HG03045 (cell line): ENCODE measurements around the gene SLC39A9.
"Not testable (repeated sequence)": the region's sequence is repeated elsewhere in the genome, so short reads cannot be mapped to it uniquely, and the experiment has no call there.

Experiments used
- ATAC-seq: cut with Tn5 transposase; IDR thresholded peaks from one replicate; pipeline ENCODE4 v1.9.1; 2021; ENCODE audit warnings: mild to moderate bottlenecking, moderate library complexity; ENCODE audit not compliant: unreplicated experiment

SLC39A9 gene

DNA sequence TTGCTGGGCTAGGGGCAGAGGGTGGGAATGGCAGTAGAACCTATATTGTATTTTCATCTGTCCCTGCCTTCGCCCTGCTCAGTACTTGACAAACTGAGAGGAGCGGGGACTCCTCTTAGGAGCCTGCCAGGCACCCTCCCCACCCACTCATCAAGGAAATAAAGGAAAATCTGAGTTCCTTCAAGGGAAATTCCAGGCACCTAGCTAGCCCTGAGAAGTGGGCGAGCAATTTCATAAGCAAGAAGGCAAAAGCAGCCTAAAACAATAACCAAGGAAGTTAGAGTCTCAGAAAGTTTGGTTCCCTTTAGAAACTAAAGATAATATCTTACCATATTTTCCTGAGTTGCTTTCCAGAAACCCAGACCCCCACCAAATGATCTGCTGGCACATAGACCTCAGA, 75.5 kb downstream of the SLC39A9 start:
- no peak for ATAC-seq

DNA sequence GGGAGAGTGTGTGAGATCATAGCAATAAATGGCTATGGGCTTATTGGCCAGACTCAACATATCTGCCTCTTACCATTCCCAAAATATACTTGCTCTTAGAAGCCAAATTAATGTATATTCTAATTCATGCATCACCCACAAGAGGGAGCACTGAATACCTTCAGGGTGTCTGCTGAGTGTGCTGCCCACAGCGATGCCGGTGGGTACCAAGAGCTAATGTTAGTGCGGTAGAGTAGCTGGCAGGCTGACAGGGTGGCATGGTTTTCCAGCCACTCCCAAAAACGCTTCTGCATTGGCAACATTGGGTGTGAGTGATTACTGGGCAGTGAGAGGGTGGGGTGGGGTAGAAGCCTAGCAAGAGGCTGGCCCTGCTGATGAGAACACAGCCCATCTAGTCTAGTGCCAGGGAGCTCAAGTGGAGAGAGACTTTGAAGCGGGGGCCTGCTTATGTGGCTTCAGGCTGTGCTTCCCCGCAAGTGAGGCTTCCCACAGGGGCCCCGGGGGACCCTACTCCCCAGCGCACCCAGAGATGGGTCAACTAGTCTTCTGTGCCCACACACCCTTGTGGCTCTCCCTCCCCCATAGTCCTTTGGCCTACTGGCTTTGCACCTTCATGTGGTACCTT, 76.8 kb downstream of the SLC39A9 start:
- ATAC-seq = no peak

DNA sequence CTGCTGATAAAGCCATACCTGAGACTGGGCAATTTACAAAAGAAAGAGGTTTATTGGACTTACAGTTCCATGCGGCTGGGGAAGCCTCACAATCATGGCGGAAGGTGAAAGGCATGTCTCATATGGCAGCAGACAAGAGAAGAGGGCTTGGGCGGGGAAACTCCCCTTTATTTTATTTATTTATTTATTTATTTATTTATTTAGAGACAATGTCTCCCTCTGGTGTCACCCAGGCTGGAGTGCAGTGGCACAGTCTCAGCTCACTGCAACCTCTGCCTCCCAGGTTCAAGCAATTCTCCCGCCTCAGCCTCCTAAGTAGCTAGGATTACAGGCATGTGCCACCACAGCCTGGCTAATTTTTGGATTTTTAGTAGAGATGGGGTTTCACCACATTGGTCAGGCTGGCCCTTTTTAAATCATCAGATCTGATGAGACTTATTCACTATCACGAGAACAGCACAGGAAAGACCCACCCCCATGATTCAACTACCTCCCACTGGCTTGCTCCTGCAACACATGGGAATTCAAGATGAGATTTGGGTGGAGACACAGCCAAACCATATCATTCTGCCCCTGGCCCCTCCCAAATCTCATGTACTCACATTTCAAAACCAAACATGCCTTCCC, 78.4 kb downstream of the SLC39A9 start:
- not testable (repeated sequence) for ATAC-seq

DNA sequence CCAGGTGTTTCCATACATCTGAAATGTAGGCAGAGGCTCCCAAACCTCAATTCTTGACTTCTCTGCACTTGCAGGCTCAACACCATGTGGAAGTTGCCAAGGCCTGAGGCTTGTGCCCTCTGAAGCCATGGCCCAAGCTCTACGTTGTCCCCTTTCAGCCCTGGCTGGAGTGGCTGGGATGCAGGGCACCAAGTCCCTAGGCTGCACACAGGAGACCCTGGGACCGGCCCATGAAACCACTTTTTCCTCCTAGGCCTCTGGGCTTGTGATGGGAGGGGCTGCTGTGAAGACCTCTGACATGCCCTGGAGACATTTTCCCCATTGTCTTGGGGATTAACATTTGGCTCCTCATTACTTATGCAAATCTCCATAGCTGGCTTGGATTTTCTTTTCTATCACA, 79.6 kb downstream of the SLC39A9 start:
- ATAC-seq = not testable (repeated sequence)

DNA sequence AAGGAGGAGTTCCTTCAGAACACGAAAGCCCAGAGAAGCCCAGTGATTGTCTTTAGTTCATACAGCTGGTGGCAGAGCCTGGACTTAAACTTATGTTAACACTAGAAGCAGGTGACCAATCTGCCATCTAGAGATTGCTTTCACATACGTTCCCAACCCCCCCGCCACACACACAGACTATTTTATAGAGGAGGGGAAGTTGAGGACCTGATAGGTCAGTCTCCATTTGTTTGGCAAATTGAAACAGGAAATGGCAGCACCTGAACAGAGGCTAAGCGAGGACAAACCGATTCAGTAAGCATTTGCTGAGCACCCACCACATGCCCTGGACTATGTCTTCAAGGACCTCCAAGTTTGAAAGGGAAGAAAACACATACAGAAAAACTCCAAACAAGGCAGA, 81.2 kb downstream of the SLC39A9 start:
- no peak for ATAC-seq

DNA sequence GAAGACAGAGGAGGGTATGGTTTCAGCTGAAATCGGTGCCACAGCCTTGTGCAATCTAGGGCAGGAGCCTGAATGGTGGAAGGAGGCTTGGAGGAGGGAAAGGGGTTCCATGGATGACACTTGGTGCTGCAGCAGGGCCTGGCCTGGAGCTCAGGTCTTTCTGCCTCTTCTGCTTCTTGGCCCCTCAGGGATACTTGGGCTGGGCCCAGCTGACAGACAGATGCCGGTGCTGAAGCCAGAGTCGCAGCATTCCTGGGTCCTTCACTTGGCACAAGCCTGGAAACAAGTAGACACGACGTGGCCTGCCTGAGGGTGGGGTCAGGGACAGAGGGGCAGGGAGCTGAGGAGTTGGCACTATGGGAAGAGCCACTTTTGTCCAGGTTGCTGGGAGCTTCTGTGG, 81.6 kb downstream of the SLC39A9 start:
- ATAC-seq = no peak

DNA sequence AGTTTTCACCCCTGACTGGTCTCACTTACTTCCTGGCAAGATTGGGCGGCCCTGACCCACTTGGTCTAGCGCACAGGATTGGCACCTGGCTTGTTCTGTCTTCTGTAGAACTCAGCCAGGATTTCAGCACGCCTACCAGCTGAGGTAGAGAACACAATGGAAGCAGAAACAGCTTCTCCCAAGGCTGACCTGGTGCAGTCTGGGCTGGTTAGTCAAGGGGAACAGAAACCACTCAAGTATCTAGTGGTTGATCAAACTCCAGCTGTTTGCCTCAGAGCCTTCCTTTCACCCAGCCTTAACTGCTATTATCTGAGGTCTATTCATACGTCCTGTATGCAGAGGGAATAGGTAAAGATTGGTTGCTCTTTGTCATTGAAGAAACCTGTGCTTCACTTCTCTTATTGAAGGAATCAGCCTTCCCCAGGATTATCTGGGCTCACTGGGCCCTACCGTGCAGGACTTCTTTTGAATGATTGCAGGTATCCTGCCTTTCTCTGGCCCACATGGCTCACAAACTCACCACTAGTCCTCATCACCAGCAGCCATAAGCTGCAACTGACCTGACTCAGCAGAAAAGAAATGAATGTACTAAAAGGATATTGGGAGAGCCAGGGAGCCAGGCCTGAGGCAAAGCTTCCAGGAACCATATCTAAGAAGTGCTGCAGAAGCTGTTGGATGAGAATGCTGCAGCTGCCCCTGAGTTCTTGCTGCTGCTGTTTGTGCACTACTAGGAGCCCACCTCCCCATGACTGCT, 83.5 kb downstream of the SLC39A9 start:
- ATAC-seq = peak; percentile 85

DNA sequence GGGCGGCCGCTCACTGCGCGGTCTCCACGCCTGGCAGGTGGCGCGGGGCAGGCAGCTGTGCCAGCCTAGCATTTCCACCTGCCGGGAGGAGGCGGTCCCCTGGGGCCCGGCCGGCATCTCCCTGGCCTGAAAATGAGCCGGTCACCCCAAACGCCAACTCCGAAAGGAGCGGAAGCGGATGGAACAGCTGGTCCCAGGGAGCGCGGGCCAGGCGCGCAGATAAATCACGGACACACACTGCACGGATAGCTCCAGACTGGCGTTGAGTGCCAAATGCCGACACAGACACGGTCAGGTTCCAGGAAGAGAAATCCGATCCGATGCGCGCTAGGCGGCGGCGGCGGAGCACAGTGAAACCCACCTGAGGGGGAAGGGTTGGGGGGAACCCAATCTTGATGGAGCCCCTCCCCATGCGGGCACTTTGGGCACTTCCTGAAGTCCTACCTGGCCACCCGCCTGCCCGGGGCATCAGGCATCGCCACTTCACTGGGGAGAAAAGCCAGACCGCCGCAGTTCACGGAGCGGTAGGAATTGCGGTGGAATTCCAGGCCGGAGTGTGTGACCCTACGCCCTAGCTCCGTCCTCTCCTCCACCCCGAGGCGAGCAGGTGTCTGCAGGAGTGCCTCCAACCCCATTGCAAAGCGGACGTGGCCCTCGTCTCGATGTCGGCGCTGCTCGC, 85.4 kb downstream of the SLC39A9 start:
- no peak for ATAC-seq

DNA sequence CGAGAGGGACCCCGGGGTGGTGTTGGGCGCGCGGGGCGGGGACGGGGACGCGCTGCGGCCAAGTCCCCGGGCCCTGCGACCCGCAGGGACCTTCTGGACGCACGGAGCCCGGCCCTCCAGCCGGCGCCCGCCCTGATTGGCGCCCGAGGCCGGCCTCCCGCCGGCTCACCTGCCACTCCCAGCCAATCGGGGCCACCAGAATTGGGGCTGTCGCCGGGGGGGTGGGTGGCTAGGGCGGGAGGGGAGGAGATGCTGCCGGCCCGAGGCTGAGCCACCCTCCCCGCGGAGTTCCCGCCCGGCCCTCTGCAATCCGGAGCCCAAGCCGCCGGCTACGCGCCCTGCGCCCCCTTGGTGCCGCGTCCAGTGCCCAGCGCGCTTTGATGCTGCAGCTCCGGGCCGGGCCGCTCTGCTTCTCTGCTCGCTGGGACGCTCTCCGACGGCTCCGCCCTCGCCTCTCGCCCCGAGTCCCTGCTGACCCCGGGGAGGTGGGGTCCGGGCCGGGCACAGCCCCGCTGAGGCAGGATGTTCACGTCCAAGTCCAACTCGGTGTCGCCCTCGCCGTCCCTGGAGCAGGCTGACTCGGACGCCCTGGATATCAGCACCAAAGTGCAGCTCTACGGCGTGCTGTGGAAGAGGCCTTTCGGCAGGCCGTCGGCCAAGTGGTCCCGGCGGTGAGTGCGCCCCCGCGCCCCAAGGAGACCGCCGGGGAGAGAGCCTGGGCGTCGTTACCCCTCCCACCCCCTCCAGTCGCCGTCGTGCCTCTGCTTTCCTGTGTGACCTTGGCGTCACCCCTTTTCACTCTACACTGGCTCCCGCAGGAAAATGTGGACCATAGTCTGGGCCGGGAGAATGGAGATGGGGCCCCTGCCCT, 86.2 kb downstream of the SLC39A9 start, which contains the start of gene PLEKHD1:
Gene PLEKHD1, plus strand, starts transcription at position 285 of the 871 bp plus-strand sequence. Its CDS starts 238 bp downstream, at position 523.
- ATAC-seq = no peak

DNA sequence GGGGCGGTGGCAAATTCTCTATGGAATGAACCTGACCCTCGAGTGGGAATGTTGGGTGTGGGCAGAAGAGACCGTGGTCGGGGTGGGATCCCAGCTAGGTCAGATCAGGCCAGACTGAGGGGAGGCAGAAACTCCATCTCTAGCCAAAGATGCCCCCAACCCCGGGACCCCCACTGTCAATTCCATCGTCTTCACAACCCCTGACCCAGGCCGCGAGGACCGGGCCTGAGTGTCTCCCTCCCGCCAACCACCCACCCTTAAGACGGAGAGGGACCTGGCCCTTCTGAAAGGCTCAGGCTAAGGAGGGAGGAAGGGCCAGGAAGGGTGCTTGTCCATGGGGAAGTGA, 86.8 kb downstream of the SLC39A9 start:
- ATAC-seq = no peak

DNA sequence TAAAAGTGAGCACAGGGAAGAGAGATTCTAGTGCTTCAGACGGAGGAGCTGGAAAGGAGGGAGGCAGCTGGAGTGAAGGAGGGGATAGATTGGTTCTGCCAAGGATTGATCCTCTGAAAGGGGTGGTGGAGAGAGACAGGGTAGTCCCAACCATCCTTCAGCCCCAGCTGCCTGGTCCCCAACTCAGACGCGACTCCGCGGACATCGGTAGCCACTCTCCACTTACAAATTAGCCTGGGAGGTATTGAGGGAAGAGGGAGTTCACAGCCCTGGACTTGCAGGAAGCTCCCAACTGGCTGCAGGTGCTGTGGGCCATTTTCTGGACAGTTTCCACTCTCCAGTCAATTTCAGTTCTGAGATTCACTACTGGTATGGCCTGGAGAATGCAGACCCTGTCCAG, 87.2 kb downstream of the SLC39A9 start:
- ATAC-seq = no peak

DNA sequence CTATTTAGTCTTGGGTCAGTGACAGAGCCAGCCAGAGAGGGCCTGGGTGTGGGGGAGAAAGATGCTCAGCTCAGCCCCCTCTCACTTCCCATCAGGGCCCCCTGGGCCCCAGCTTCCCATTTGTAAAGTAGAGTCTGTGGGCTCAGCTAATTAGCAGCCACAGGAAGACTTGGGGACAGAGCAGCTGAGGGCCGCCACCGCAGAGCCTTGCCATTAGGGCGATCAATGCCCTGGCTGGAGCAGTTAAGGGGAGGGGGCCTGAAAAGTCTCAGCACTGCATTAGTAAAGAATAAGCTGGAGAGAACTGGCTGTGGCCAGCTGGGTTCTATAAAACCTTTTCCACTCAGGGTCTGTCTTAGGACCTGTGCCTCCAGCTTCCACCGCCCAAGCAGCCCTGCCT, 88.7 kb downstream of the SLC39A9 start:
- no peak for ATAC-seq

DNA sequence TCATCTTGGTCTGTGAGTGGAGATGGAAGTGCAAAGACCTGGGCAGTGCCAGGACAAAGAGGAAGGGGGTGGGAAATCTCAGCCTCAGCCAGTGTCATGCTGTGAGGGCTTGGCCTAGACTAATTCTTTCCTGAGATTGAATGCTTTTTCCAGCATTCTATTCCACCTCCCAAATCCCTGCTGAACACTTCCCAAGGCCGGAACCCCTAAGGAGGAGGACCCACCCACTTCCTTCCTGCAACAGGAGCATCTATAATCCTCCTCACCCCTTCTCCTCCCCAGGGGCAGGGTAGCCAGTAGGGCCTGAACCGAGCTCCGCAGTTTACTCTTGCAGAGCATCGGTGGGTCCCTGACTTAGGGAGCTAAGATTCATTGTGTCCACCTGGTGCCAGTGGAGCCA, 89.3 kb downstream of the SLC39A9 start:
- ATAC-seq = no peak

DNA sequence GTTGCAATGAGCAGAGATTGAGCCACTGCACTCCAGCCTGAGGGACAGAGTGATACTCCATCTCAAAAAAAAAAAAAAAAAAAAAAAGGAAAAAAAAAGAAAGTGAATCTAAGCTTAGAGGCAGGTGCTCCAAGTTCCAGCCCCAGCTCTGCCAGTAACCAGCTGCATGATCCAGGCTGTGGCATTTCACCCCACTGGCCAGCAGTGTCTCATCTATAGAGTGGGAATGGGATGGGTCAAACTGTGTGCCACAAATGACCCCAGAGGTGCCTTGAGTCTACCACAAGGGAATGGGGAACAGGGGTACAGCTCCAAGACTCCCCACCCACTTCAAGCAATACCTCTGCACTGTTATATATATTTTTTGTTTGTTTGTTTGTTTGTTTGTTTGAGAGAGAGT, 91.0 kb downstream of the SLC39A9 start:
- no peak for ATAC-seq

DNA sequence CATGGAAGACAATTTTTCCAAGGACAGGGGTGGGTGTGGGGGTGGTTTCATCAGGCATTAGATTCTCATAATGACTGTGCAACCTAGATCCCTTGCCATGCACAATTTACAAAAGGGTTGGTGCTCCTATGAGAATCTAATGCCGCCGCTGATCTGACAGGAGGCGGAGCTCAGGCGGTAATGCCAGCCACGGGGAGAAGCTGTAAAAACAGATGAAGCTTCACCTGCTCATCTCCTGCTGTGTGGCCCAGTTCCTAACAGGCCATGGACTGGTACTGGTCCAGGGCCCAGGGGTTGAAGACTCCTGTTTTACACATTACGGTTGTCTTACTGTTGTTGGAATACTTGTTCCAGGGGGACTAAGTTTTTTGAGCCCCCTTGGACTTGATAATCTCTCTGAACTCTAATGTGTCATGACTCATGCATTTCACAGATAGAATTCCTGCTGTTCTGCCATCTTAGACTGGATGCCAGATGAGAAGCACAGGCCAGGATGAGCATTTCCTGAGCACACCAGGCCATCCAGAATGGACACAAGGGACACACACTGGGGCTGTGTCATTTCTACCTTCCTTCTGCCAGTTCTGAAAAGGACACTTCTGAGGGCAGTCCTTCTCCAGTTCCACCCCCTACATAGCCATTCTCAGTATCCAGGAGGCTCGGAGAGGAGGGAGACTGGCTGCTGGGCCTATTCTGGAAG, 91.9 kb downstream of the SLC39A9 start:
- ATAC-seq = no peak

DNA sequence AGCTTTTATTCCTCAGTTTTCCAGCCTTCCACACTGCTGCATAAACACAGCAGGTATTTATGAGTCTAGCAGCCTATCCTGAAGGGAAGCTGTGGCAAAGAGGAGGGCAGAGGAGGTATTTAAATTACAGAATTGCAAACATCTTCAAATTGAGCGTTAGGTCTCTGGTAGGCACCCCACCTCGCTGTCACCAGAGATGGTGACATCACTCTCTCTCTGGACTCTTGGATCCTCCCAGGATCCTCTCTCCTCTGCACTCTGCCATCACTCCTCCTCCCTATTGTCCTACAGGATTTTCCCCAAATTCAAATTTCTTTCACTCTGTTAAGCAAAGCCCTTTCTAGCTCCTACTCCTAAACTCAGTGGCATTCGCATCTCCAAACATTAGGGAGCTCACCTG, 92.7 kb downstream of the SLC39A9 start:
- no peak for ATAC-seq

DNA sequence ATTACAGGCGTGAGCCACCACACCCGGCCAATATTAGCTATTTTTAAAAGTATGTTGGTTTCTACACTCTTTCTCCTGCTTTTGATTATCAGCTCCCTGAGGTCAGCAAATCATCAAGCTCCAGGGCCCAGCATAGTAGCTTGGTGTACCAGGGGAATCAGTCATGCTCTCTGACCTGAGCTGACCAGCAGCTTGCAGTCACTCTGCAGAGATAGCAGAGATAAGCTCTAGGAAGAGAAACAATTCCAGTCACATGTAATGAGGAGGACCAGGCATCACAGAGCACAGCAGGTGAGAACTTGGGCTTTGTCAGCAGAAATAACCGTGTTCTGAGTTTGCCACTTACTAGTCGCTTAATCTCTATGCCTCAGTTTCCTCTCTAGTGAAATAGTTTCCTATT, 94.5 kb downstream of the SLC39A9 start:
- ATAC-seq = no peak

DNA sequence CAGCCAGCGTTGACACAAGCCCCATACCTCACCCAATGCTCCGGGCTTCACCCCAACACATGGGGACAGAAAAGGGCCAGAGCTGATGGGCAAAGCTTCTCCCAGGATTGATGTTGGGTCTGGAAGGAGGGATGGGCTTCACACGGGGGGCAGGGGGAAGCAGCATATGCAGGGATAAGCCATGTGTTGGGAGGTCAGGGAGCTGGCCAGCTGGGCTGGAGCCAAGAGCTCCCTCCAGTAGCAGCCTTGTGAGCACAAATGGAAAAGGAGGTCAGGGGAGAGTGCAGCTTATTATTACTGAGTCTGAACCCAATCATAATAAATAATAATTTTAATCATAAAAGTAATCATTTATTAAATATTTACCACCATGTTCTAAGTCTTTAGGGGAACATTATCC, 95.3 kb downstream of the SLC39A9 start:
- no peak for ATAC-seq

DNA sequence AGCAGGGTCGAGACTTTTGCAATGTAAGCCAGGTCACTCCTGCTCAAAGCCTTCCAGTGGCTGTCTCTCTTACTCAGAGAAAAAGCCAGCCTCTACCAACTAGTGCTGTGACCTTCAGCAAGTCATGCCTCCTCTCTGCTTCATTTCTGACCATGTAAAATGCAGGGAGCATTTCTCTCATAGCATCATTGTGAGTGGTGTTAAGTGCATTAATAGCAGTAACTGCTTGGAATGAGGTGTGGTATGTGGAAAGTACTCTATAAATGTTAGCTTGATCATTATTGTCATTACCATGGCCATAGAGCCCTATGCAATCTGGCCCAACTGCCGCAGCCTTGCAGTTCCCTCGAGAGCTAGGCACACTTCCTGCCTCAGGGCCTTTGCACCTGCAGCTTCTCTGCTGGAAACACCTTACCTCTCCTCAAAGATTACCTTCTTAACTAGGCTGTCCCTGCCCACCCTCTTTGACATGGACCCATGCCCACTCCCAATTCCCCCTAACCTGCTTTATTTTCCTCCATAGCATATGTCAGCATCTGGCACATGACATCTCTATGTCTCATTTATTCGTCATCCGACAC, 96.9 kb downstream of the SLC39A9 start:
- ATAC-seq = no peak

DNA sequence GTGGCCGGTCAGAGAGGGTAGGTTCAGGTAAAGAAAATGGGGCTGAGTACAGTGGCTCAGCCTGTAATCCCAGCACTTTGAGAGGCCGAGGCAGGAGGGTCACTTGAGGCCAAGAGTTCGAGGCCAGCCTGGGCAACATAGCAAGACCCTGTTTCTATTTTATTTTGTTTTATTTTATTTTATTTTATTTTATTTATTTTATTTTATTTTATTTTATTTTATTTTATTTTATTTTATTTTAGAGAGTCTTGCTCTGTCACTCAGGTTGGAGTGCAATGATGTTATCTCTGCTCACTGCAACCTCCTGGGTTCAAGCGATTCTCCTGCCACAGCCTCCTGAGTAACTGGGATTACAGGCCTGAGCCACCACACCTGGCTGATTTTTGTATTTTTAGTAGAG, 99.4 kb downstream of the SLC39A9 start:
- ATAC-seq = not testable (repeated sequence)
